DOHH2 (cell line): ENCODE data around the gene HSPG2.

Source experiments
- EZH2phosphoT487 ChIP-seq: fragments of 200-600 bp; sonication (generic); IDR thresholded peaks from 2 replicates; pipeline ENCODE4 v1.6.1; 2017; ENCODE audit warnings: borderline replicate concordance, mild to moderate bottlenecking, antibody characterized with exemption, low read length, moderate library complexity, mixed read lengths
- TF ChIP-seq, protein P1 (sequence below): fragments of 200-600 bp; sonication (generic); IDR thresholded peaks from one replicate; pipeline ENCODE4 v1.5.1; 2014; ENCODE audit warnings: antibody characterized with exemption, mild to moderate bottlenecking, low read depth, low read length; ENCODE audit not compliant: poor library complexity, severe bottlenecking

DNA sequence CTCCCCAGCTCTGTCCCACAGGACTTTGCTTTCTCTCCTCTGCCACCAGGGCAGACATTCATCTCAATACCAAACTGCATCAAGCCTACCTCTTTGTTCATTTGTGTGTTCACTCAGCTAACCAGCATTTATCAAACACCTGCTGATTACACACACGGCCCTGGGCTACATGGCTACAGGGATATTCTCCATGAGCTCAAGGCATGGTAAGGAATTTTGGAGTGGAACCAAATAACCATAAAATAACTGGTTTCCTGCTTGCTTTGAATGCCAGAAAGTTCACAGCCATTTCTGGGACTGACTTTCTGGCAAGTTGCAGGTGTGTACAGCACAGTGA is 70.4 kb downstream of the HSPG2 start:
- TF ChIP-seq, protein P1, sequence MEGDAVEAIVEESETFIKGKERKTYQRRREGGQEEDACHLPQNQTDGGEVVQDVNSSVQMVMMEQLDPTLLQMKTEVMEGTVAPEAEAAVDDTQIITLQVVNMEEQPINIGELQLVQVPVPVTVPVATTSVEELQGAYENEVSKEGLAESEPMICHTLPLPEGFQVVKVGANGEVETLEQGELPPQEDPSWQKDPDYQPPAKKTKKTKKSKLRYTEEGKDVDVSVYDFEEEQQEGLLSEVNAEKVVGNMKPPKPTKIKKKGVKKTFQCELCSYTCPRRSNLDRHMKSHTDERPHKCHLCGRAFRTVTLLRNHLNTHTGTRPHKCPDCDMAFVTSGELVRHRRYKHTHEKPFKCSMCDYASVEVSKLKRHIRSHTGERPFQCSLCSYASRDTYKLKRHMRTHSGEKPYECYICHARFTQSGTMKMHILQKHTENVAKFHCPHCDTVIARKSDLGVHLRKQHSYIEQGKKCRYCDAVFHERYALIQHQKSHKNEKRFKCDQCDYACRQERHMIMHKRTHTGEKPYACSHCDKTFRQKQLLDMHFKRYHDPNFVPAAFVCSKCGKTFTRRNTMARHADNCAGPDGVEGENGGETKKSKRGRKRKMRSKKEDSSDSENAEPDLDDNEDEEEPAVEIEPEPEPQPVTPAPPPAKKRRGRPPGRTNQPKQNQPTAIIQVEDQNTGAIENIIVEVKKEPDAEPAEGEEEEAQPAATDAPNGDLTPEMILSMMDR, result no peak
- TF ChIP-seq EZH2phosphoT487, result no peak
